SK-N-MC (cell line): ENCODE results near the gene TRAF6.
A peak's percentile ranks its signal among the peaks of the same experiment; 100 is the strongest.

Experiments
- EZH2 ChIP-seq: fragments of 200-600 bp; sonication (generic); IDR thresholded peaks from one replicate; pipeline ENCODE4 v1.6.1; 2017; ENCODE audit warnings: antibody characterized with exemption
- POLR2AphosphoS5 ChIP-seq: IDR thresholded peaks from 2 replicates; pipeline ENCODE4 v1.6.1; 2012; ENCODE audit warnings: mild to moderate bottlenecking, low read depth, low read length, borderline replicate concordance

DNA sequence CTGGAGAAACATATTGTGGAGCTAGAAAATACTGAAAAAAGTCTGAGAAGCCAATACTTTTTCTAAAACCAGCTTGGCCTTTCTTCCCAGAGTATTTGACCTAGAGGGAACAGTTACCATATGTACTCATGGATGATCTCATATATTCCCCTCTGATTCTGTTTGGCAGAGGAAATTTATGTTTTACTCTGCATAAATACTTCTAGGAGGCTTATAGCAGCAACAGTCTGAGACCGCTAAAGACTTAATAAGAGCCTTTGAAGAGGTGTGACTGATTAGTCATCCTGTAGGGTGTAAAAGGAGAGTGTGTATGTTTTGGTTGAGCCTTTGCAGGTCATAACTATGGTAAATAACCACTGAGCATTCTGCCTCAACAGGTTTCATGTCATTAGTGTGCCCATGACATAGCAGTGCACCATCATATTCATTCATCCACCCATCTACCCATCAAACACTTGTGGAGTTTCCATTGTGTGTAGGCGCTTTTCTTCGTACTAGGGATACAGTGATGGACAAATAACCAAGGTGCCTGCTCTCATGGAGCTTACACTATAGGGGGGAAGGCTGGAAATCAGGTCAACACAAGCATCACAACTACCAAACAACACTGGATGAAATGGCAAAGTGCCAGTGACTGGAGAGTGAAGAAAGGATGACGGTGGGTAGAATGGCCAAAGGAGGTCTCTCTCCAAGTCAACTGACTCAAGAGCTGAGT, 44.5 kb downstream of the TRAF6 start:
- TF ChIP-seq EZH2 (no peak), POLR2AphosphoS5 (0 out of 2 replicates have a peak, but pooled peaks have one; percentile 10)
